GM23338 (cell line): ENCODE data around the gene ALDH18A1. TPM values are rescaled to one million over a fixed set of nuclear protein-coding genes. Genes with fewer than 3 reads are reported as not detected.

ENCODE experiments used
- ATAC-seq: fragments of 200-7000 bp; cut with Tn5 transposase; 3 replicates; pipeline ENCODE4 v1.9.1; 2020
- DNase-seq: peaks from one replicate; pipeline ENCODE4 v3.0.0-alpha.2; 2015; ENCODE audit warnings: low spot score
- H2AFZ ChIP-seq: fragments of 200-600 bp; sonication (generic); 2 replicates; pipeline ENCODE4 v1.8.0; 2016; ENCODE audit warnings: antibody characterized with exemption, mild to moderate bottlenecking, moderate library complexity
- H3F3A ChIP-seq: fragments of 200-600 bp; sonication (generic); replicated peaks from 2 replicates; pipeline ENCODE4 v1.8.0; 2017; ENCODE audit warnings: antibody characterized with exemption, mixed run types, low read depth
- H3K27ac ChIP-seq: fragments of 200-600 bp; sonication (generic); 2 replicates; pipeline ENCODE4 v1.6.1; 2016; ENCODE audit warnings: low read depth
- H3K27me3 ChIP-seq: fragments of 200-600 bp; sonication (generic); 2 replicates; pipeline ENCODE4 v1.8.0; 2016; ENCODE audit warnings: mild to moderate bottlenecking, mixed run types, moderate library complexity; ENCODE audit not compliant: insufficient read depth
- H3K36me3 ChIP-seq: fragments of 200-600 bp; sonication (generic); 2 replicates; pipeline ENCODE4 v1.8.0; 2016; ENCODE audit warnings: mild to moderate bottlenecking; ENCODE audit not compliant: insufficient read depth
- H3K4me1 ChIP-seq: fragments of 200-600 bp; sonication (generic); 2 replicates; pipeline ENCODE4 v1.8.0; 2016; ENCODE audit warnings: mild to moderate bottlenecking, moderate library complexity; ENCODE audit not compliant: insufficient read depth
- H3K4me2 ChIP-seq: fragments of 200-600 bp; sonication (generic); 2 replicates; pipeline ENCODE4 v1.7.1; 2017; ENCODE audit warnings: mixed run types
- H3K4me3 ChIP-seq: fragments of 200-600 bp; sonication (generic); 2 replicates; pipeline ENCODE4 v1.6.1; 2016; ENCODE audit warnings: mixed run types
- H3K79me2 ChIP-seq: fragments of 200-600 bp; sonication (generic); replicated peaks from 2 replicates; pipeline ENCODE4 v1.8.0; 2017; ENCODE audit warnings: mild to moderate bottlenecking; ENCODE audit not compliant: insufficient read depth
- H3K9me2 ChIP-seq: fragments of 200-600 bp; sonication (generic); 2 replicates; pipeline ENCODE4 v1.8.0; 2017; ENCODE audit not compliant: insufficient read depth
- H4K20me1 ChIP-seq: fragments of 200-600 bp; sonication (generic); replicated peaks from 2 replicates; pipeline ENCODE4 v1.8.0; 2017; ENCODE audit warnings: mild to moderate bottlenecking; ENCODE audit not compliant: insufficient read depth
- H3K27ac Mint-ChIP-seq: 2 replicates; pipeline ENCODE4 v1.8.0; 2020; ENCODE audit warnings: inconsistent platforms, mild to moderate bottlenecking, moderate library complexity, mixed read lengths
- H3K27me3 Mint-ChIP-seq: 3 replicates; pipeline ENCODE4 v1.8.0; 2022; ENCODE audit warnings: low read depth, mild to moderate bottlenecking, moderate library complexity, mixed read lengths, inconsistent platforms; ENCODE audit not compliant: insufficient read depth, poor library complexity
- H3K36me3 Mint-ChIP-seq: 3 replicates; pipeline ENCODE4 v1.8.0; 2021; ENCODE audit warnings: low read depth, mild to moderate bottlenecking, inconsistent platforms, moderate library complexity, mixed read lengths
- H3K4me1 Mint-ChIP-seq: 3 replicates; pipeline ENCODE4 v1.8.0; 2020; ENCODE audit warnings: mild to moderate bottlenecking, inconsistent platforms, mixed read lengths
- H3K4me3 Mint-ChIP-seq: 3 replicates; pipeline ENCODE4 v1.8.0; 2021; ENCODE audit warnings: moderate library complexity, mild to moderate bottlenecking, inconsistent platforms, mixed read lengths
- H3K9me3 Mint-ChIP-seq: 3 replicates; pipeline ENCODE4 v1.8.0; 2020; ENCODE audit warnings: moderate library complexity, mild to moderate bottlenecking, inconsistent platforms, mixed read lengths
- CREB1 ChIP-seq: fragments of 250-450 bp; sonication (Bioruptor Pico); IDR thresholded peaks from 2 replicates; pipeline ENCODE4 v1.5.0; 2020; ENCODE audit warnings: low read depth, mild to moderate bottlenecking, moderate library complexity
- CTCF ChIP-seq, 2 experiments: fragments of 200-600 bp in 1 of 2; sonication (generic) in 1 of 2; conservative IDR thresholded peaks; 2 replicates each; pipeline versions ENCODE4 v1.5.1 to v1.6.1; 2016 to 2017; ENCODE audit warnings: antibody characterized with exemption in 2 of 2, low read depth in 2 of 2, mild to moderate bottlenecking in 2 of 2, moderate library complexity in 1 of 2
- EZH2 ChIP-seq: fragments of 200-600 bp; sonication (generic); IDR thresholded peaks from one replicate; pipeline ENCODE4 v1.8.0; 2017; ENCODE audit warnings: antibody characterized with exemption, mild to moderate bottlenecking, low read depth; ENCODE audit not compliant: unreplicated experiment
- NANOG ChIP-seq: IDR thresholded peaks from 2 replicates; pipeline ENCODE4 v1.6.1; 2016; ENCODE audit warnings: antibody characterized with exemption, borderline replicate concordance
- POLR2AphosphoS5 ChIP-seq: IDR thresholded peaks from 2 replicates; pipeline ENCODE4 v1.6.1; 2016; ENCODE audit warnings: antibody characterized with exemption, low read depth
- REST ChIP-seq: IDR thresholded peaks from one replicate; pipeline ENCODE4 v1.6.1; 2018; ENCODE audit warnings: antibody characterized with exemption; ENCODE audit not compliant: unreplicated experiment
- ZNF331 ChIP-seq: fragments of 250-450 bp; sonication (Bioruptor Pico); IDR thresholded peaks from 2 replicates; pipeline ENCODE4 v1.5.0; 2020; ENCODE audit warnings: low read depth, mild to moderate bottlenecking, moderate library complexity
- long read RNA-seq: library from polyadenylated mRNA; unstranded; transcript quantifications from one replicate; pipeline ENCODE4 v2.0.0, GENCODE V29; 2020; ENCODE audit not compliant: unreplicated experiment
- polyA plus RNA-seq: library from polyadenylated mRNA; unstranded; fragments of >200 nt; fragmentation: Nextera tagmentation; extraction: Ambion mirVana; gene quantifications from 2 replicates; pipeline ENCODE4 v1.2.1, GENCODE V29; 2016
- total RNA-seq: library from RNA; depleted of rRNA; stranded (reverse); fragments of >200 nt; shearing (Covaris generic); gene quantifications from 2 replicates; pipeline ENCODE4 v1.2.3, GENCODE V29; 2014; rRNA removed

The ALDH18A1 gene
- total RNA-seq (104 and 117 TPM in 2 replicates), polyA plus RNA-seq (35.1 and 36.0 TPM in 2 replicates)
- long read RNA-seq, transcript ALDH18A1-202 (18 exons, 3,359 nt): major isoform, 9 of 19 reads
- long read RNA-seq, partial matches to known transcripts: 4 of 19 reads
- long read RNA-seq, other reads (novel, unspliced or antisense): 4 of 19 reads

- Histone ChIP-seq H3K4me3 (peak within 1 kb of the TSS; percentile 88), H2AFZ (peak within 1 kb of the TSS; percentile 95), H3K4me1 (peaks cover 9% of the 10 kb centered on the region), H3F3A (no peaks in the 10 kb centered on the region; the same call in 1 of the 2 replicates), H3K36me3 (peaks cover 16% of the 10 kb centered on the region; the same call in 1 of the 2 replicates), H3K4me2 (peak within 1 kb of the TSS; percentile 96), H4K20me1 (0 out of 2 replicates have a peak, but pooled peaks cover under 1% of the 10 kb centered on the region), H3K27ac (no peak within 1 kb of the TSS), H3K9me2 (no peaks in the 10 kb centered on the region), H3K79me2 (peaks cover 44% of the 10 kb centered on the region), H3K27me3 (no peaks in the 10 kb centered on the region)
- ATAC-seq (peak; percentile 90), DNase-seq (peak; percentile 93)
- TF ChIP-seq CREB1: peak; percentile 68
- peak; percentile 70 for TF ChIP-seq POLR2AphosphoS5
- TF ChIP-seq ZNF331 (CRISPR knock-in tag): no peak
- H3K36me3 Mint-ChIP-seq: peaks cover 23% of the 10 kb centered on the region
- peaks cover 12% of the 10 kb centered on the region for H3K4me1 Mint-ChIP-seq
- H3K9me3 Mint-ChIP-seq: 0 out of 3 replicates have a peak, but pooled peaks cover 3% of the 10 kb centered on the region
- peak within 1 kb of the TSS; percentile 97 for H3K27ac Mint-ChIP-seq
- peaks cover 4% of the 10 kb centered on the region for H3K27me3 Mint-ChIP-seq
- H3K4me3 Mint-ChIP-seq: peak within 1 kb of the TSS; percentile 100
These were observed at the start of gene ALDH18A1 for GRCh38 chr10:95656291-95657164. ALDH18A1 (minus strand) TSS chr10:95656711; CDS start chr10:95653377, 3,334 bp downstream.

- no peaks in the 10 kb centered on the region; the same call in 1 of the 2 replicates for H3K79me2 ChIP-seq
These were observed 41.9 kb upstream of the ALDH18A1 start for GRCh38 chr10:95698415-95698814.

More at GRCh38 chr10:95698415-95698814, 41.9 kb upstream of the ALDH18A1 start:
- DNase-seq: no peak
- H4K20me1 ChIP-seq: no peaks in the 10 kb centered on the region
- no peak for ATAC-seq
- Mint-ChIP-seq H3K4me1 (peaks cover 5% of the 10 kb centered on the region; the same call in 2 of the 3 replicates), H3K9me3 (peaks cover 23% of the 10 kb centered on the region), H3K36me3 (0 out of 3 replicates have a peak, but pooled peaks cover 4% of the 10 kb centered on the region), H3K27ac (no peak overlapping the region), H3K27me3 (peaks cover 2% of the 10 kb centered on the region), H3K4me3 (no peak overlapping the region)
- no peak overlapping the region for H3K27ac ChIP-seq
- peaks cover 3% of the 10 kb centered on the region; the same call in 1 of the 2 replicates for H3K9me2 ChIP-seq
- no peaks in the 10 kb centered on the region for H3F3A ChIP-seq
- H3K4me2 ChIP-seq: no peak overlapping the region
- no peak overlapping the region for H3K4me3 ChIP-seq
- no peak for TF ChIP-seq EZH2
- no peak for TF ChIP-seq CTCF (conservative IDR thresholded peaks at IDR 0.05; ENCODE audit: low read depth in 2 of 2)
- TF ChIP-seq ZNF331 (CRISPR knock-in tag): no peak
- no peak for TF ChIP-seq REST
- TF ChIP-seq NANOG: no peak
- no peak for TF ChIP-seq POLR2AphosphoS5
- H2AFZ ChIP-seq: no peak overlapping the region
- no peaks in the 10 kb centered on the region for H3K4me1 ChIP-seq
- H3K36me3 ChIP-seq: peaks cover 5% of the 10 kb centered on the region; the same call in 1 of the 2 replicates
- H3K27me3 ChIP-seq: no peaks in the 10 kb centered on the region
